ENCODE data around the gene MRM2.

The MRM2 gene

GRCh38 chr7:2201686-2202360 lies 40.2 kb downstream of the MRM2 start:
- no peak for FAIRE-seq

GRCh38 chr7:2201128-2201527 lies 40.9 kb downstream of the MRM2 start:
- no peak for FAIRE-seq

GRCh38 chr7:2200584-2200980 lies 41.4 kb downstream of the MRM2 start:
- FAIRE-seq: no peak

- FAIRE-seq: no peak
Observed at GRCh38 chr7:2199956-2200583, 41.9 kb downstream of the MRM2 start.

- FAIRE-seq: no peak
Observed at GRCh38 chr7:2199528-2199927, 42.5 kb downstream of the MRM2 start.

- no peak for FAIRE-seq
Observed at GRCh38 chr7:2198760-2199159, 43.2 kb downstream of the MRM2 start.

- FAIRE-seq: no peak
Observed at GRCh38 chr7:2198206-2198605, 43.8 kb downstream of the MRM2 start.

GRCh38 chr7:2197436-2198155 lies 44.4 kb downstream of the MRM2 start:
- FAIRE-seq: no peak

GRCh38 chr7:2196381-2197378 lies 45.3 kb downstream of the MRM2 start:
- no peak for FAIRE-seq

GRCh38 chr7:2195400-2196246 lies 46.4 kb downstream of the MRM2 start:
- FAIRE-seq: no peak

GRCh38 chr7:2193575-2194305 lies 48.3 kb downstream of the MRM2 start:
- no peak for FAIRE-seq

- FAIRE-seq: no peak
Observed at GRCh38 chr7:2192831-2193534, 49.0 kb downstream of the MRM2 start.

- no peak for FAIRE-seq
Observed at GRCh38 chr7:2191016-2191415, 51.0 kb downstream of the MRM2 start.

- no peak for FAIRE-seq
Observed at GRCh38 chr7:2190531-2190930, 51.5 kb downstream of the MRM2 start.

- no peak for FAIRE-seq
Observed at GRCh38 chr7:2186166-2186565, 55.8 kb downstream of the MRM2 start.

GRCh38 chr7:2185715-2186114 lies 56.3 kb downstream of the MRM2 start:
- no peak for FAIRE-seq

Data from A204.1 (cell line).